Chondrocyte (in vitro differentiated cells): ENCODE measurements around the gene ZNF536. TPM values are rescaled to one million over a fixed set of nuclear protein-coding genes. Genes with fewer than 3 reads are reported as not detected.

ENCODE experiments used
- DNase-seq: peaks from one replicate; pipeline ENCODE4 v3.0.0; 2021; ENCODE audit warnings: mixed read lengths, low spot score
- H3K27ac Mint-ChIP-seq: one replicate; pipeline ENCODE4 v1.8.0; 2021; ENCODE audit warnings: mild to moderate bottlenecking, moderate library complexity, mixed read lengths; ENCODE audit not compliant: unreplicated experiment
- H3K27me3 Mint-ChIP-seq: 2 replicates; pipeline ENCODE4 v1.8.0; 2021; ENCODE audit warnings: low read depth, mixed read lengths
- H3K36me3 Mint-ChIP-seq: 2 replicates; pipeline ENCODE4 v1.8.0; 2021; ENCODE audit warnings: low read depth, mixed read lengths
- H3K4me1 Mint-ChIP-seq: 2 replicates; pipeline ENCODE4 v1.8.0; 2021; ENCODE audit warnings: low read depth, mild to moderate bottlenecking, mixed read lengths
- H3K4me3 Mint-ChIP-seq: one replicate; pipeline ENCODE4 v1.8.0; 2021; ENCODE audit warnings: mild to moderate bottlenecking, moderate library complexity, mixed read lengths; ENCODE audit not compliant: unreplicated experiment
- H3K9me3 Mint-ChIP-seq: 2 replicates; pipeline ENCODE4 v1.8.0; 2021; ENCODE audit warnings: low read depth, mixed read lengths
- total RNA-seq: library from RNA; stranded (reverse); gene quantifications from 3 replicates; pipeline ENCODE4 v1.2.1, GENCODE V29; 2021
- TF ChIP-seq, protein P1 (sequence below): fragments of 200-600 bp; sonication (generic); IDR thresholded peaks from 2 replicates; pipeline ENCODE4 v1.5.0; 2021; ENCODE audit warnings: antibody characterized with exemption, mild to moderate bottlenecking, moderate library complexity

Gene ZNF536
- total RNA-seq, 1 donor from 2014 or later = not detected

- no peak for DNase-seq
- Mint-ChIP-seq H3K4me3 (no peak overlapping the region), H3K9me3 (peaks cover 7% of the 10 kb centered on the region), H3K4me1 (no peaks in the 10 kb centered on the region), H3K36me3 (no peaks in the 10 kb centered on the region), H3K27ac (no peak overlapping the region), H3K27me3 (peaks cover 5% of the 10 kb centered on the region)
- TF ChIP-seq, protein P1, sequence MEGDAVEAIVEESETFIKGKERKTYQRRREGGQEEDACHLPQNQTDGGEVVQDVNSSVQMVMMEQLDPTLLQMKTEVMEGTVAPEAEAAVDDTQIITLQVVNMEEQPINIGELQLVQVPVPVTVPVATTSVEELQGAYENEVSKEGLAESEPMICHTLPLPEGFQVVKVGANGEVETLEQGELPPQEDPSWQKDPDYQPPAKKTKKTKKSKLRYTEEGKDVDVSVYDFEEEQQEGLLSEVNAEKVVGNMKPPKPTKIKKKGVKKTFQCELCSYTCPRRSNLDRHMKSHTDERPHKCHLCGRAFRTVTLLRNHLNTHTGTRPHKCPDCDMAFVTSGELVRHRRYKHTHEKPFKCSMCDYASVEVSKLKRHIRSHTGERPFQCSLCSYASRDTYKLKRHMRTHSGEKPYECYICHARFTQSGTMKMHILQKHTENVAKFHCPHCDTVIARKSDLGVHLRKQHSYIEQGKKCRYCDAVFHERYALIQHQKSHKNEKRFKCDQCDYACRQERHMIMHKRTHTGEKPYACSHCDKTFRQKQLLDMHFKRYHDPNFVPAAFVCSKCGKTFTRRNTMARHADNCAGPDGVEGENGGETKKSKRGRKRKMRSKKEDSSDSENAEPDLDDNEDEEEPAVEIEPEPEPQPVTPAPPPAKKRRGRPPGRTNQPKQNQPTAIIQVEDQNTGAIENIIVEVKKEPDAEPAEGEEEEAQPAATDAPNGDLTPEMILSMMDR = no peak
Measured at GRCh38 chr19:30403203-30403985, 31.2 kb downstream of the ZNF536 start.

DNA sequence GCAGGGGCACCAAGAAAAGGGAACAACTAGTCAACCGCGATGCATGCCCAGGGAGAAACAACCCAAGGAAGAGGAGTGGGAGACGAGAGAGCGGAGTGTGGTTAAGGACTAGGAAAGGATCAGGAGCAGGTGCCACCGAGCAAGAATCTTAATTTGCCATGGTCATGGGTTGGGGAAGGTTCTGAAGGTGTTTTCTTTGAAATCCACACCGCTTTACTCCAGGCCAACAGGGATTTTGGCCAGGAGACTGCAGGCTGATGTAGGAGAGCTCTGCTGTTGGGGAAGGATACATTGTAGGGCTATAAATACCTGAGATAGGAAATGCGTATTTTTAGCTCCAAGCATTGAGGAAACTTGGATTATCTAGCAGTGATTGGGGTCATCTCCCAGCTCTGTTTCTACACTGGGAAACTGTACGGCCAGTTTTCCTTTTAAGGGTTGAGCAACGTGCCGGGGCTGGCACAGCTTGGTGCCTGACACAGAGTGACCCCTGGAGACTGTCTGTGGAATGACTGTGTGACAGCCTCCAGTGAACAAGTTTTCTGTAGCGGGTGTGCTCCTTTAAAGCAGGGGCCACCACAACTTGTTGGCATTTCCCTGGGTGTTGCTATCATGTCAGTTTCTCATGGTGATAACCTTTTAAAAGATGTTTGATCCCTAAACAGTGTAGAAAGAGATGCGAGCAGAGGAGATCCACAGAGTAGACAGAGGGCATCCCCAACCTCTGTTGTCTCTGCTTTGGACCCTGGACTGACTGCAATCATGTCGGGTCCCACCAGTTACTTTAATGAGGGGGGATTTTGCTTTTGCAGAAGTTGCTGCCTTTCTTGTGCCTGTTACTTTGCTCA is 34.3 kb downstream of the ZNF536 start:
- no peaks in the 10 kb centered on the region for H3K4me1 Mint-ChIP-seq
- peaks cover 5% of the 10 kb centered on the region for H3K27me3 Mint-ChIP-seq
- no peak for DNase-seq
- H3K4me3 Mint-ChIP-seq = no peak overlapping the region
- H3K9me3 Mint-ChIP-seq = peaks cover 7% of the 10 kb centered on the region
- no peaks in the 10 kb centered on the region for H3K36me3 Mint-ChIP-seq
- TF ChIP-seq, protein P1 = no peak
- H3K27ac Mint-ChIP-seq = no peak overlapping the region

- no peak for DNase-seq
- Mint-ChIP-seq H3K36me3 (no peaks in the 10 kb centered on the region), H3K27me3 (peaks cover 5% of the 10 kb centered on the region), H3K4me3 (no peak overlapping the region), H3K27ac (no peak overlapping the region), H3K4me1 (no peaks in the 10 kb centered on the region), H3K9me3 (peaks cover 7% of the 10 kb centered on the region)
- TF ChIP-seq, protein P1 = no peak
Measured at GRCh38 chr19:30407068-30407709, 35.0 kb downstream of the ZNF536 start.

- Mint-ChIP-seq H3K4me3 (no peak overlapping the region), H3K27me3 (peaks cover 3% of the 10 kb centered on the region), H3K9me3 (peaks cover 7% of the 10 kb centered on the region), H3K36me3 (no peaks in the 10 kb centered on the region), H3K4me1 (no peaks in the 10 kb centered on the region), H3K27ac (no peak overlapping the region)
- no peak for DNase-seq
- TF ChIP-seq, protein P1 = no peak
Measured at GRCh38 chr19:30408734-30409301, 36.6 kb downstream of the ZNF536 start.

GRCh38 chr19:30411714-30412113 is 39.5 kb downstream of the ZNF536 start:
- no peaks in the 10 kb centered on the region for H3K36me3 Mint-ChIP-seq
- no peaks in the 10 kb centered on the region for H3K4me1 Mint-ChIP-seq
- H3K27ac Mint-ChIP-seq = no peak overlapping the region
- TF ChIP-seq, protein P1 = no peak
- no peak for DNase-seq
- H3K9me3 Mint-ChIP-seq = peaks cover 12% of the 10 kb centered on the region
- H3K27me3 Mint-ChIP-seq = no peaks in the 10 kb centered on the region
- no peak overlapping the region for H3K4me3 Mint-ChIP-seq
